HG03139 (cell line): ENCODE measurements around the gene GPM6B.

Source experiments
- ATAC-seq: cut with Tn5 transposase; IDR thresholded peaks from one replicate; pipeline ENCODE4 v1.9.1; 2021; ENCODE audit not compliant: unreplicated experiment

GPM6B gene

GRCh38 chrX:13770013-13770535 is 46.8 kb downstream of the GPM6B start:
- ATAC-seq, result no peak

- ATAC-seq, result no peak
These were observed 48.0 kb downstream of the GPM6B start for GRCh38 chrX:13768939-13769338.

- no peak for ATAC-seq
These were observed 52.1 kb downstream of the GPM6B start for GRCh38 chrX:13764765-13765164.

GRCh38 chrX:13764281-13764680 is 52.6 kb downstream of the GPM6B start:
- no peak for ATAC-seq

GRCh38 chrX:13763489-13763888 is 53.4 kb downstream of the GPM6B start:
- no peak for ATAC-seq

- peak; percentile 73 for ATAC-seq
These were observed 55.1 kb downstream of the GPM6B start for GRCh38 chrX:13761606-13762414.

GRCh38 chrX:13760426-13760825 is 56.5 kb downstream of the GPM6B start:
- ATAC-seq, result no peak

GRCh38 chrX:13759152-13759718 is 57.7 kb downstream of the GPM6B start:
- peak; percentile 51 for ATAC-seq

- no peak for ATAC-seq
These were observed 60.5 kb downstream of the GPM6B start for GRCh38 chrX:13756381-13756780.

GRCh38 chrX:13755254-13755653 is 61.6 kb downstream of the GPM6B start:
- no peak for ATAC-seq

GRCh38 chrX:13754765-13755164 is 62.1 kb downstream of the GPM6B start:
- no peak for ATAC-seq

- ATAC-seq, result no peak
These were observed 64.2 kb downstream of the GPM6B start for GRCh38 chrX:13752646-13753045.

GRCh38 chrX:13752141-13752540 is 64.8 kb downstream of the GPM6B start:
- no peak for ATAC-seq

GRCh38 chrX:13750812-13751211 is 66.1 kb downstream of the GPM6B start:
- no peak for ATAC-seq

- no peak for ATAC-seq
These were observed 66.7 kb downstream of the GPM6B start for GRCh38 chrX:13750204-13750603.

GRCh38 chrX:13748486-13748885 is 68.4 kb downstream of the GPM6B start:
- ATAC-seq, result no peak

- ATAC-seq, result no peak
These were observed 69.1 kb downstream of the GPM6B start for GRCh38 chrX:13747836-13748235.

- ATAC-seq, result peak; percentile 94
These were observed 74.3 kb downstream of the GPM6B start for GRCh38 chrX:13742397-13743176.

- ATAC-seq, result no peak
These were observed 75.2 kb downstream of the GPM6B start for GRCh38 chrX:13741695-13742094.

GRCh38 chrX:13734278-13735172 is 82.4 kb downstream of the GPM6B start, which contains the start of the genes OFD1 and TRAPPC2:
Gene OFD1, plus strand, starts transcription at chrX:13734748. Its CDS starts 324 bp downstream, at chrX:13735072.
Gene TRAPPC2, minus strand, starts transcription at chrX:13734620. Its CDS starts 14,657 bp downstream, at chrX:13719963.
- ATAC-seq, result peak; percentile 90
